Measurements from ENCODE around the gene HIP1. TPM values are rescaled to one million over a fixed set of nuclear protein-coding genes. Genes with fewer than 3 reads are reported as not detected.

Gene HIP1
- total and polyA plus RNA-seq, 2 of the 13 experiments (the other 11 are each of a cell fraction or from before 2014, with no cell fraction given): 4.5 to 6.2 TPM

DNA sequence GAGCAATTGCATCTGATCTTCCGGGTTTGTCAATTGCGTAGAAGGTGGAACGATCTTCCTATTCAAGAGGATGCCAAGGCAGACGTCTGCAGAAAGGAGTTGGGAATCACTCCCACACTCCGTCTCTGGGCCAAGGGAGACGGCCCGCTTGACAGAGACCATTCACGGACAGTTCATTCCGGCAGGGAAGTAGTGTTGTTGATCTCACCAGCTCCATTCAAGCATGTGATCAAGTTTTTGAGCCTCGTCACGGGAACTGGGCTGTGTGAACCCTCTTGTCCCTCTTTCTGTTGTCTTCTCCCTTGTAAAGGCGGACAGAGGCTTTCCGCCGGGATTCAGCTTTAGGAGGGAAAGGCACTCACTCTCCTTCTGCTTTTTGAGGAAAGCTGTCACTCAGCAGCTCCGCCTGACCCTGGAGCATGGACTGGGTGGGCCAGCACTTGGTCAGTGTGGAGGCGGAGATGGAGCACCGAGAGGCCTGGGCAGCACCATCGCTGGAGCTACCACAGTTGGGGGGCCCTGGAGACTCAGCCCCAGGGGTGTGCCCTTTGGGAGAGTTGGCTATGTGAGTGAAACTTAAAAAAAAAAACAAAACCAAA, 201.7 kb downstream of the HIP1 start:
- FAIRE-seq: no peak
- no peaks in the 10 kb centered on the region for H4K20me1 ChIP-seq (ENCODE audit: insufficient read depth, low read length)
- H3K9me3 ChIP-seq (ENCODE audit: low read length): no peaks in the 10 kb centered on the region
- no peak overlapping the region for H3K9ac ChIP-seq (ENCODE audit: insufficient read depth, low read depth, low read length)
- DNase-seq (ENCODE audit: low spot score): no peak
- no peaks in the 10 kb centered on the region for H3K27me3 ChIP-seq (ENCODE audit: control insufficient read depth in 1 of 2, insufficient read depth in 2 of 2, low read length in 2 of 2)
- no peak overlapping the region for H3K4me3 ChIP-seq (replicated peaks in 1 of 3; ENCODE audit: insufficient read depth in 1 of 3, low read depth in 2 of 3, low read length in 3 of 3)
- no peak overlapping the region for H2AFZ ChIP-seq (ENCODE audit: low read length)
- WGBS (ENCODE audit: low lambda C conversion rate): 91% methylated on average over 18 of the region's 18 CpGs
- ATAC-seq: no peak
- BruUV-seq (replicated peaks): no TSS peak
- no peak overlapping the region for H3K27ac ChIP-seq (ENCODE audit: extremely low read length, insufficient read depth, low read length)
- intact Hi-C loops (cut with micrococcal nuclease; ENCODE audit: unreplicated experiment) (no loop called here), in situ Hi-C loops (cut with HindIII; ENCODE audit: extremely low pct_ligation_motif_present, low pct_unique_long_range_greater_than_20kb) (no loop called here)
- POLR2A ChIA-PET: no interaction called here
- no peaks in the 10 kb centered on the region; a peak in 3 of 5 replicates for H3K36me3 ChIP-seq (replicated peaks in 1 of 2; ENCODE audit: control insufficient read depth in 1 of 2, insufficient read depth in 2 of 2, low read length in 2 of 2)
- no peaks in the 10 kb centered on the region for H3K4me1 ChIP-seq (ENCODE audit: insufficient read depth, low read length)
- no peak overlapping the region for H3K4me2 ChIP-seq (ENCODE audit: low read depth, low read length)
- no peaks in the 10 kb centered on the region for H3K79me2 ChIP-seq (ENCODE audit: insufficient read depth, low read length)
- CTCF ChIA-PET (ENCODE audit: low intra/inter-chr PET ratio, low total read pairs): no interaction called here
- no peak for TF ChIP-seq KMT2A (CRISPR knock-in tag; IDR thresholded peaks at IDR 0.05)
- TF ChIP-seq ZNF879 (CRISPR knock-in tag; IDR thresholded peaks at IDR 0.05): no peak
- TF ChIP-seq MATR3 (CRISPR knock-in tag; IDR thresholded peaks at IDR 0.05): no peak
- TF ChIP-seq GATA4 (IDR thresholded peaks at IDR 0.05; ENCODE audit: borderline replicate concordance, low read depth): no peak
- TF ChIP-seq MED8 (CRISPR knock-in tag; IDR thresholded peaks at IDR 0.05; ENCODE audit: insufficient replicate concordance): no peak
- TF ChIP-seq ZC3H4 (CRISPR knock-in tag; IDR thresholded peaks at IDR 0.05; ENCODE audit: borderline replicate concordance): no peak
- no peak for TF ChIP-seq KLF16 (CRISPR knock-in tag; IDR thresholded peaks at IDR 0.05)
- no peak for TF ChIP-seq ZNF510 (CRISPR knock-in tag; IDR thresholded peaks at IDR 0.05; ENCODE audit: low read depth)
- no peak for TF ChIP-seq ZNF333 (CRISPR knock-in tag; IDR thresholded peaks at IDR 0.05; ENCODE audit: borderline replicate concordance)
- TF ChIP-seq EHMT2 (IDR thresholded peaks at IDR 0.05; ENCODE audit: borderline replicate concordance, low read depth, low read length): no peak
- TF ChIP-seq, protein P1, sequence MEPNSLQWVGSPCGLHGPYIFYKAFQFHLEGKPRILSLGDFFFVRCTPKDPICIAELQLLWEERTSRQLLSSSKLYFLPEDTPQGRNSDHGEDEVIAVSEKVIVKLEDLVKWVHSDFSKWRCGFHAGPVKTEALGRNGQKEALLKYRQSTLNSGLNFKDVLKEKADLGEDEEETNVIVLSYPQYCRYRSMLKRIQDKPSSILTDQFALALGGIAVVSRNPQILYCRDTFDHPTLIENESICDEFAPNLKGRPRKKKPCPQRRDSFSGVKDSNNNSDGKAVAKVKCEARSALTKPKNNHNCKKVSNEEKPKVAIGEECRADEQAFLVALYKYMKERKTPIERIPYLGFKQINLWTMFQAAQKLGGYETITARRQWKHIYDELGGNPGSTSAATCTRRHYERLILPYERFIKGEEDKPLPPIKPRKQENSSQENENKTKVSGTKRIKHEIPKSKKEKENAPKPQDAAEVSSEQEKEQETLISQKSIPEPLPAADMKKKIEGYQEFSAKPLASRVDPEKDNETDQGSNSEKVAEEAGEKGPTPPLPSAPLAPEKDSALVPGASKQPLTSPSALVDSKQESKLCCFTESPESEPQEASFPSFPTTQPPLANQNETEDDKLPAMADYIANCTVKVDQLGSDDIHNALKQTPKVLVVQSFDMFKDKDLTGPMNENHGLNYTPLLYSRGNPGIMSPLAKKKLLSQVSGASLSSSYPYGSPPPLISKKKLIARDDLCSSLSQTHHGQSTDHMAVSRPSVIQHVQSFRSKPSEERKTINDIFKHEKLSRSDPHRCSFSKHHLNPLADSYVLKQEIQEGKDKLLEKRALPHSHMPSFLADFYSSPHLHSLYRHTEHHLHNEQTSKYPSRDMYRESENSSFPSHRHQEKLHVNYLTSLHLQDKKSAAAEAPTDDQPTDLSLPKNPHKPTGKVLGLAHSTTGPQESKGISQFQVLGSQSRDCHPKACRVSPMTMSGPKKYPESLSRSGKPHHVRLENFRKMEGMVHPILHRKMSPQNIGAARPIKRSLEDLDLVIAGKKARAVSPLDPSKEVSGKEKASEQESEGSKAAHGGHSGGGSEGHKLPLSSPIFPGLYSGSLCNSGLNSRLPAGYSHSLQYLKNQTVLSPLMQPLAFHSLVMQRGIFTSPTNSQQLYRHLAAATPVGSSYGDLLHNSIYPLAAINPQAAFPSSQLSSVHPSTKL (CRISPR knock-in tag; IDR thresholded peaks at IDR 0.05): no peak
- no peak for TF ChIP-seq ZBTB7A (CRISPR knock-in tag; IDR thresholded peaks at IDR 0.05)
- no peak for TF ChIP-seq NFRKB (IDR thresholded peaks at IDR 0.05)
- TF ChIP-seq, protein P2, sequence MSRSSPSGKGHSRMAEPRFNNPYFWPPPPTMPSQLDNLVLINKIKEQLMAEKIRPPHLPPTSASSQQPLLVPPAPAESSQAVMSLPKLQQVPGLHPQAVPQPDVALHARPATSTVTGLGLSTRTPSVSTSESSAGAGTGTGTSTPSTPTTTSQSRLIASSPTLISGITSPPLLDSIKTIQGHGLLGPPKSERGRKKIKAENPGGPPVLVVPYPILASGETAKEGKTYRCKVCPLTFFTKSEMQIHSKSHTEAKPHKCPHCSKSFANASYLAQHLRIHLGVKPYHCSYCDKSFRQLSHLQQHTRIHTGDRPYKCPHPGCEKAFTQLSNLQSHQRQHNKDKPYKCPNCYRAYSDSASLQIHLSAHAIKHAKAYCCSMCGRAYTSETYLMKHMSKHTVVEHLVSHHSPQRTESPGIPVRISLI (CRISPR knock-in tag; IDR thresholded peaks at IDR 0.05; ENCODE audit: borderline replicate concordance): no peak

Data from HepG2 (cell line).